ENCODE measurements around the gene KIF26B. TPM values are rescaled to one million over a fixed set of nuclear protein-coding genes. Genes with fewer than 3 reads are reported as not detected.

Gene KIF26B
- total and polyA plus RNA-seq, 4 donors, result 10.9 to 37.1 (median 19.2) TPM

- H3K9me3 ChIP-seq (ENCODE audit: control insufficient read depth, insufficient read depth, low read length), result no peaks in the 10 kb centered on the region
- no peaks in the 10 kb centered on the region for H3K27me3 ChIP-seq (ENCODE audit: control insufficient read depth, insufficient read depth, low read length)
- no peak for DNase-seq (ENCODE audit: low read depth in 4 of 6, low spot score in 6 of 6)
- no peaks in the 10 kb centered on the region for H3K4me1 ChIP-seq (ENCODE audit: control insufficient read depth, insufficient read depth, low read length)
- H3K4me3 ChIP-seq (ENCODE audit: low read depth, low read length), result no peak overlapping the region
- 82% methylated on average over 3 of the region's 5 CpGs for WGBS (ENCODE audit: insufficient coverage)
- H3K36me3 ChIP-seq (ENCODE audit: control insufficient read depth, insufficient read depth, low read length), result no peaks in the 10 kb centered on the region
- H3K27ac ChIP-seq (ENCODE audit: low read depth, low read length), result no peak overlapping the region
Observed at GRCh38 chr1:245276445-245276844, 121.7 kb downstream of the KIF26B start.

- Histone ChIP-seq H3K9me3 (ENCODE audit: control insufficient read depth, insufficient read depth, low read length) (peaks cover 1% of the 10 kb centered on the region), H3K27ac (ENCODE audit: low read depth, low read length) (no peak overlapping the region), H3K27me3 (ENCODE audit: control insufficient read depth, insufficient read depth, low read length) (no peaks in the 10 kb centered on the region), H3K36me3 (ENCODE audit: control insufficient read depth, insufficient read depth, low read length) (no peaks in the 10 kb centered on the region), H3K4me1 (ENCODE audit: control insufficient read depth, insufficient read depth, low read length) (no peaks in the 10 kb centered on the region), H3K4me3 (ENCODE audit: low read depth, low read length) (no peak overlapping the region)
- 80% methylated on average over 1 of the region's 3 CpGs for WGBS (ENCODE audit: insufficient coverage)
- no peak for DNase-seq (ENCODE audit: low read depth in 4 of 6, low spot score in 6 of 6)
Observed at GRCh38 chr1:245277276-245277675, 122.5 kb downstream of the KIF26B start.

- Histone ChIP-seq H3K27ac (ENCODE audit: low read depth, low read length) (no peak overlapping the region), H3K9me3 (ENCODE audit: control insufficient read depth, insufficient read depth, low read length) (peaks cover 2% of the 10 kb centered on the region), H3K4me3 (ENCODE audit: low read depth, low read length) (no peak overlapping the region), H3K36me3 (ENCODE audit: control insufficient read depth, insufficient read depth, low read length) (no peaks in the 10 kb centered on the region), H3K27me3 (ENCODE audit: control insufficient read depth, insufficient read depth, low read length) (no peaks in the 10 kb centered on the region), H3K4me1 (ENCODE audit: control insufficient read depth, insufficient read depth, low read length) (no peaks in the 10 kb centered on the region)
- DNase-seq (ENCODE audit: low read depth in 4 of 6, low spot score in 6 of 6), result no peak
- 83% methylated on average over 1 of the region's 4 CpGs for WGBS (ENCODE audit: insufficient coverage)
Observed at GRCh38 chr1:245278846-245279245, 124.1 kb downstream of the KIF26B start.

- WGBS (ENCODE audit: insufficient coverage), result no CpG with 5 or more reads among the region's 4 CpGs
- H3K9me3 ChIP-seq (ENCODE audit: control insufficient read depth, insufficient read depth, low read length), result peaks cover 2% of the 10 kb centered on the region
- H3K27ac ChIP-seq (ENCODE audit: low read depth, low read length), result no peak overlapping the region
- DNase-seq (ENCODE audit: low read depth in 4 of 6, low spot score in 6 of 6), result no peak
- no peaks in the 10 kb centered on the region for H3K36me3 ChIP-seq (ENCODE audit: control insufficient read depth, insufficient read depth, low read length)
- no peaks in the 10 kb centered on the region for H3K27me3 ChIP-seq (ENCODE audit: control insufficient read depth, insufficient read depth, low read length)
- no peaks in the 10 kb centered on the region for H3K4me1 ChIP-seq (ENCODE audit: control insufficient read depth, insufficient read depth, low read length)
- no peak overlapping the region for H3K4me3 ChIP-seq (ENCODE audit: low read depth, low read length)
Observed at GRCh38 chr1:245279346-245279745, 124.6 kb downstream of the KIF26B start.

GRCh38 chr1:245283001-245283400, 128.2 kb downstream of the KIF26B start:
- Histone ChIP-seq H3K27me3 (ENCODE audit: control insufficient read depth, insufficient read depth, low read length) (no peaks in the 10 kb centered on the region), H3K4me1 (ENCODE audit: control insufficient read depth, insufficient read depth, low read length) (no peaks in the 10 kb centered on the region), H3K36me3 (ENCODE audit: control insufficient read depth, insufficient read depth, low read length) (no peaks in the 10 kb centered on the region), H3K9me3 (ENCODE audit: control insufficient read depth, insufficient read depth, low read length) (peaks cover 2% of the 10 kb centered on the region), H3K4me3 (ENCODE audit: low read depth, low read length) (no peak overlapping the region), H3K27ac (ENCODE audit: low read depth, low read length) (no peak overlapping the region)
- no peak for DNase-seq (ENCODE audit: low read depth in 4 of 6, low spot score in 6 of 6)
- WGBS (ENCODE audit: insufficient coverage), result 97% methylated on average over 12 of the region's 12 CpGs

GRCh38 chr1:245285168-245285567, 130.4 kb downstream of the KIF26B start:
- Histone ChIP-seq H3K27ac (ENCODE audit: low read depth, low read length) (no peak overlapping the region), H3K36me3 (ENCODE audit: control insufficient read depth, insufficient read depth, low read length) (no peaks in the 10 kb centered on the region), H3K9me3 (ENCODE audit: control insufficient read depth, insufficient read depth, low read length) (peaks cover 2% of the 10 kb centered on the region), H3K4me3 (ENCODE audit: low read depth, low read length) (no peak overlapping the region), H3K4me1 (ENCODE audit: control insufficient read depth, insufficient read depth, low read length) (no peaks in the 10 kb centered on the region), H3K27me3 (ENCODE audit: control insufficient read depth, insufficient read depth, low read length) (no peaks in the 10 kb centered on the region)
- no peak for DNase-seq (ENCODE audit: low read depth in 4 of 6, low spot score in 6 of 6)
- WGBS (ENCODE audit: insufficient coverage), result 86% methylated on average over 2 of the region's 4 CpGs

- H3K36me3 ChIP-seq (ENCODE audit: control insufficient read depth, insufficient read depth, low read length), result no peaks in the 10 kb centered on the region
- no CpG with 5 or more reads among the region's 1 CpG for WGBS (ENCODE audit: insufficient coverage)
- DNase-seq (ENCODE audit: low read depth in 4 of 6, low spot score in 6 of 6), result no peak
- no peak overlapping the region for H3K27ac ChIP-seq (ENCODE audit: low read depth, low read length)
- peaks cover 5% of the 10 kb centered on the region for H3K4me1 ChIP-seq (ENCODE audit: control insufficient read depth, insufficient read depth, low read length)
- H3K4me3 ChIP-seq (ENCODE audit: low read depth, low read length), result no peak overlapping the region
- H3K27me3 ChIP-seq (ENCODE audit: control insufficient read depth, insufficient read depth, low read length), result no peaks in the 10 kb centered on the region
- H3K9me3 ChIP-seq (ENCODE audit: control insufficient read depth, insufficient read depth, low read length), result no peaks in the 10 kb centered on the region
Observed at GRCh38 chr1:245288796-245289195, 134.0 kb downstream of the KIF26B start.

- H3K36me3 ChIP-seq (ENCODE audit: control insufficient read depth, insufficient read depth, low read length), result no peaks in the 10 kb centered on the region
- DNase-seq (ENCODE audit: low read depth in 4 of 6, low spot score in 6 of 6), result no peak
- H3K4me3 ChIP-seq (ENCODE audit: low read depth, low read length), result no peak overlapping the region
- no peaks in the 10 kb centered on the region for H3K9me3 ChIP-seq (ENCODE audit: control insufficient read depth, insufficient read depth, low read length)
- no peaks in the 10 kb centered on the region for H3K27me3 ChIP-seq (ENCODE audit: control insufficient read depth, insufficient read depth, low read length)
- H3K4me1 ChIP-seq (ENCODE audit: control insufficient read depth, insufficient read depth, low read length), result peaks cover 5% of the 10 kb centered on the region
- 43% methylated on average over 1 of the region's 1 CpG for WGBS (ENCODE audit: insufficient coverage)
- no peak overlapping the region for H3K27ac ChIP-seq (ENCODE audit: low read depth, low read length)
Observed at GRCh38 chr1:245290836-245291235, 136.1 kb downstream of the KIF26B start.

GRCh38 chr1:245291351-245291750, 136.6 kb downstream of the KIF26B start:
- no peaks in the 10 kb centered on the region for H3K9me3 ChIP-seq (ENCODE audit: control insufficient read depth, insufficient read depth, low read length)
- H3K27me3 ChIP-seq (ENCODE audit: control insufficient read depth, insufficient read depth, low read length), result no peaks in the 10 kb centered on the region
- 54% methylated on average over 3 of the region's 4 CpGs for WGBS (ENCODE audit: insufficient coverage)

GRCh38 chr1:245292141-245292540, 137.4 kb downstream of the KIF26B start:
- Histone ChIP-seq H3K27me3 (ENCODE audit: control insufficient read depth, insufficient read depth, low read length) (no peaks in the 10 kb centered on the region), H3K4me3 (ENCODE audit: low read depth, low read length) (no peak overlapping the region), H3K27ac (ENCODE audit: low read depth, low read length) (no peak overlapping the region), H3K4me1 (ENCODE audit: control insufficient read depth, insufficient read depth, low read length) (peaks cover 5% of the 10 kb centered on the region), H3K9me3 (ENCODE audit: control insufficient read depth, insufficient read depth, low read length) (no peaks in the 10 kb centered on the region), H3K36me3 (ENCODE audit: control insufficient read depth, insufficient read depth, low read length) (no peaks in the 10 kb centered on the region)
- no peak for DNase-seq (ENCODE audit: low read depth in 4 of 6, low spot score in 6 of 6)
- WGBS (ENCODE audit: insufficient coverage), result 76% methylated on average over 12 of the region's 14 CpGs

More at GRCh38 chr1:245291351-245291750, 136.6 kb downstream of the KIF26B start:
- Histone ChIP-seq H3K4me3 (ENCODE audit: low read depth, low read length) (no peak overlapping the region), H3K4me1 (ENCODE audit: control insufficient read depth, insufficient read depth, low read length) (peaks cover 5% of the 10 kb centered on the region), H3K36me3 (ENCODE audit: control insufficient read depth, insufficient read depth, low read length) (no peaks in the 10 kb centered on the region), H3K27ac (ENCODE audit: low read depth, low read length) (no peak overlapping the region)
- DNase-seq (ENCODE audit: low read depth in 4 of 6, low spot score in 6 of 6), result no peak

Data from spinal cord (tissue), 10 donors.